ENCODE results near the gene HYPK.
"Not testable (repeated sequence)": the region's sequence is repeated elsewhere in the genome, so short reads cannot be mapped to it uniquely, and the experiment has no call there.

Gene HYPK

GRCh38 chr15:43808960-43809678 lies 8.7 kb downstream of the HYPK start:
- no peak for DNase-seq (ENCODE audit: low read depth)
- TF ChIP-seq CTCF (IDR thresholded peaks at IDR 0.05; ENCODE audit: control insufficient read depth, extremely low read depth, insufficient read depth), result no peak
- no peak overlapping the region for H3K4me3 ChIP-seq (ENCODE audit: low read depth, low read length)

- DNase-seq (ENCODE audit: low read depth); H3K4me3 ChIP-seq (ENCODE audit: low read depth, low read length): not testable (repeated sequence)
These were observed 14.7 kb downstream of the HYPK start for GRCh38 chr15:43815064-43815463.

GRCh38 chr15:43821505-43821904 lies 21.1 kb downstream of the HYPK start:
- DNase-seq (ENCODE audit: low read depth), result no peak
- no peak overlapping the region for H3K4me3 ChIP-seq (ENCODE audit: low read depth, low read length)
- TF ChIP-seq CTCF (IDR thresholded peaks at IDR 0.05; ENCODE audit: control insufficient read depth, extremely low read depth, insufficient read depth), result no peak

- DNase-seq (ENCODE audit: low read depth), result peak; percentile 95
- no peak for TF ChIP-seq CTCF (IDR thresholded peaks at IDR 0.05; ENCODE audit: control insufficient read depth, extremely low read depth, insufficient read depth)
- peak within 1 kb of the TSS; percentile 83 for H3K4me3 ChIP-seq (ENCODE audit: low read depth, low read length)
These were observed 24.2 kb downstream of the HYPK start, which contains the start of gene MFAP1 for GRCh38 chr15:43824302-43825246. Gene MFAP1, minus strand, starts transcription at chr15:43824690. Its CDS starts 121 bp downstream, at chr15:43824569.

GRCh38 chr15:43825305-43825704 lies 24.9 kb downstream of the HYPK start:
- DNase-seq (ENCODE audit: low read depth); H3K4me3 ChIP-seq (ENCODE audit: low read depth, low read length): not testable (repeated sequence)

- H3K4me3 ChIP-seq (ENCODE audit: low read depth, low read length), result no peak overlapping the region
- TF ChIP-seq CTCF (IDR thresholded peaks at IDR 0.05; ENCODE audit: control insufficient read depth, extremely low read depth, insufficient read depth), result no peak
- no peak for DNase-seq (ENCODE audit: low read depth)
These were observed 25.7 kb downstream of the HYPK start for GRCh38 chr15:43826029-43826507.

GRCh38 chr15:43826508-43827341 lies 26.3 kb downstream of the HYPK start, which contains the start of gene WDR76:
Gene WDR76, plus strand, starts transcription at chr15:43827002. Its CDS starts 31 bp downstream, at chr15:43827033.
- TF ChIP-seq CTCF (IDR thresholded peaks at IDR 0.05; ENCODE audit: control insufficient read depth, extremely low read depth, insufficient read depth), result no peak
- DNase-seq (ENCODE audit: low read depth), result peak; percentile 11

More at GRCh38 chr15:43826508-43827341, 26.3 kb downstream of the HYPK start, which contains the start of gene WDR76:
- H3K4me3 ChIP-seq (ENCODE audit: low read depth, low read length), result peak within 1 kb of the TSS; percentile 45

Data from LNCaP clone FGC (cell line).